Adrenal gland (tissue), 19 donors: ENCODE data around the gene KRTAP19-6. TPM values are rescaled to one million over a fixed set of nuclear protein-coding genes. Genes with fewer than 3 reads are reported as not detected.

ENCODE experiments used
- DNase-seq, 7 donors: peaks; one replicate each; pipeline ENCODE4 v3.0.0-alpha.2; 2019 to 2020
- H3K27ac ChIP-seq, 5 donors: fragments of 200-600 bp; sonication (generic) in 4 of 5; 1 replicate in 3 of 5; 2 replicates in 2 of 5; pipeline versions ENCODE4 v1.5.1 to v1.8.0; 2016 to 2020; ENCODE audit warnings: mild to moderate bottlenecking in 1 of 5
- H3K27me3 ChIP-seq: fragments of 200-600 bp; 2 replicates; pipeline ENCODE4 v1.8.0; 2021
- H3K36me3 ChIP-seq, 2 donors: fragments of 200-600 bp; replicated peaks in 1 of 2; 1 replicate in 1 of 2; 2 replicates in 1 of 2; pipeline versions ENCODE4 v1.5.1 to v1.8.0; 2018 to 2022
- H3K4me1 ChIP-seq, 2 donors: fragments of 200-600 bp; replicated peaks in 1 of 2; 1 replicate in 1 of 2; 2 replicates in 1 of 2; pipeline versions ENCODE4 v1.5.1 to v1.8.0; 2018 to 2021
- H3K4me3 ChIP-seq, 4 donors: fragments of 200-600 bp; sonication (generic) in 3 of 4; one replicate each; pipeline ENCODE4 v1.5.1; 2016 to 2018
- H3K9me3 ChIP-seq, 3 donors: fragments of 200-600 bp; sonication (generic) in 1 of 3; replicated peaks in 1 of 3; 1 replicate in 2 of 3; 2 replicates in 1 of 3; pipeline versions ENCODE4 v1.5.1 to v1.8.0; 2016 to 2021
- POLR2A ChIP-seq, 2 donors: fragments of 450-650 bp; IDR thresholded peaks; one replicate each; pipeline ENCODE4 v1.6.1; 2017; ENCODE audit warnings: antibody characterized with exemption in 2 of 2, mild to moderate bottlenecking in 2 of 2, moderate library complexity in 1 of 2
- WGBS, 4 donors: extraction: QIAGEN DNeasy Blood & Tissue Kit in 2 of 4; methylation state at CpG; one replicate each; pipeline versions ENCODE4 v1.1.5 to v1.1.7; 2013 to 2017; 5-methylcytosine and 5-hydroxymethylcytosine counted together
- intact Hi-C, 2 donors: fragments of 100-400 bp; cut with DNase I; formaldehyde crosslinking; loops; one replicate each; pipeline versions ENCODE4 v1.14.1 to v1.15.0; 2022 to 2023
- long read RNA-seq, 10 donors: library from polyadenylated mRNA in 3 of 10; unstranded in 2 of 10; stranded (forward) in 1 of 10; transcript quantifications; one replicate each; pipeline ENCODE4 v2.0.0 and lab custom pipeline, GENCODE V29; 2021 to 2026
- polyA plus RNA-seq, 3 donors: library from polyadenylated mRNA; stranded (reverse); fragments of 200-250 nt in 2 of 3; fragments of 350-450 nt in 1 of 3; fragmentation: Illumina TruSeq in 1 of 3; extraction: RNeasy Lipid Tissue Mini Kit (QIAGEN cat#74804) in 1 of 3; gene quantifications; one replicate each; pipeline ENCODE4 v1.2.3, GENCODE V29; 2013 to 2014
- total RNA-seq, 9 donors: library from RNA; depleted of rRNA in 4 of 9; stranded (reverse); fragments of >200 nt in 4 of 9; fragments of 120-200 nt in 1 of 9; fragmentation: NEBNext Ultra II Directional in 1 of 9; extraction: Animal tissue kit (Norgen Biotek cat#: 25700) in 1 of 9; gene quantifications; one replicate each; pipeline versions ENCODE4 v1.1.0 to v1.2.4, GENCODE V29; 2013 to 2023
- TF ChIP-seq, protein P1 (sequence below), 6 experiments: fragments of 450-650 bp in 4 of 6; fragments of 200-600 bp in 2 of 6; sonication (generic) in 1 of 6; IDR thresholded peaks; 1 replicate in 5 of 6; 2 replicates in 1 of 6; pipeline versions ENCODE4 v1.5.1 to v1.8.0; 2016 to 2021; ENCODE audit warnings: antibody characterized with exemption in 6 of 6, mild to moderate bottlenecking in 2 of 6, moderate library complexity in 1 of 6
- donor health status: healthy with polysubstance abuse.
- donor health status: Bipolar disorder and iron deficiency.
- donor health status: DM: yes; HTN: yes; CAD: no.
- donor health status: DM: no; HTN: no; CAD: no.
- donor health status: DM: no; HTN: no; CAD: no.
- donor health status: DM: yes; HTN: yes; CAD: no.

The KRTAP19-6 gene
- total RNA-seq = not detected
- not detected for polyA plus RNA-seq
- long read RNA-seq, donor 1 = 0 reads
- long read RNA-seq, donor 2 = 0 reads
- long read RNA-seq, donor 3 = 0 reads
- long read RNA-seq, donor 4 = 0 reads
- long read RNA-seq, donor 5 = 0 reads
- long read RNA-seq, donor 6 = 0 reads
- long read RNA-seq, donor 7 = 0 reads
- long read RNA-seq, donor 8 = 0 reads
- long read RNA-seq, donor 9 = 0 reads
- long read RNA-seq, donor 10 = 0 reads

DNA sequence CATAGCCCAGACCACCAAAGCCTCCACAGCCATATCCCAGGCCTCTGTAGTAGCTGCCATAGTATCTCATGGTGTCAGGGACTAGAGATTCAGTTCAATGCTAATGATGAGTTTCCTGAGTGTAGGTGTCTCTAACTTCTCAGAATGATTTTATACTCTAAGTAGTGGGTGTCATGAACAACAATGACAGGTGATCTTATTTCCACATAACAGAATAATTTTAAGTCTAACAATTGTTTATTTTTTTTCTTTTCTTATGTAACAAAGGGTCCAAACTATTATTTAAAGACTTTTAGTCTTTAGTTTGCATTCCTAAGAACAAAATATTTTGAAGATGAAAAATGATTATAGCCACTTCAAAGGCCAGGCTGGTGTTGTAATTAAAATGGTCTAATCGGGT, at the start of gene KRTAP19-6:
TSS of gene KRTAP19-6 (minus strand) at position 101 of the 400 bp plus-strand sequence. CDS start at position 70, 31 bp downstream.
- TF ChIP-seq POLR2A (IDR thresholded peaks at IDR 0.05) = no peak
- TF ChIP-seq, protein P1, sequence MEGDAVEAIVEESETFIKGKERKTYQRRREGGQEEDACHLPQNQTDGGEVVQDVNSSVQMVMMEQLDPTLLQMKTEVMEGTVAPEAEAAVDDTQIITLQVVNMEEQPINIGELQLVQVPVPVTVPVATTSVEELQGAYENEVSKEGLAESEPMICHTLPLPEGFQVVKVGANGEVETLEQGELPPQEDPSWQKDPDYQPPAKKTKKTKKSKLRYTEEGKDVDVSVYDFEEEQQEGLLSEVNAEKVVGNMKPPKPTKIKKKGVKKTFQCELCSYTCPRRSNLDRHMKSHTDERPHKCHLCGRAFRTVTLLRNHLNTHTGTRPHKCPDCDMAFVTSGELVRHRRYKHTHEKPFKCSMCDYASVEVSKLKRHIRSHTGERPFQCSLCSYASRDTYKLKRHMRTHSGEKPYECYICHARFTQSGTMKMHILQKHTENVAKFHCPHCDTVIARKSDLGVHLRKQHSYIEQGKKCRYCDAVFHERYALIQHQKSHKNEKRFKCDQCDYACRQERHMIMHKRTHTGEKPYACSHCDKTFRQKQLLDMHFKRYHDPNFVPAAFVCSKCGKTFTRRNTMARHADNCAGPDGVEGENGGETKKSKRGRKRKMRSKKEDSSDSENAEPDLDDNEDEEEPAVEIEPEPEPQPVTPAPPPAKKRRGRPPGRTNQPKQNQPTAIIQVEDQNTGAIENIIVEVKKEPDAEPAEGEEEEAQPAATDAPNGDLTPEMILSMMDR (IDR thresholded peaks at IDR 0.05) = no peak
- Histone ChIP-seq H3K4me1 (no peaks in the 10 kb centered on the region), H3K27ac (no peak within 1 kb of the TSS), H3K36me3 (no peaks in the 10 kb centered on the region), H3K9me3 (no peaks in the 10 kb centered on the region), H3K4me3 (no peak within 1 kb of the TSS), H3K27me3 (no peaks in the 10 kb centered on the region)
- 50 to 72% (median 62%) methylated on average over 1 of the region's 1 CpG for WGBS, 4 donors
- intact Hi-C loops = no loop called here
- DNase-seq = no peak

DNA sequence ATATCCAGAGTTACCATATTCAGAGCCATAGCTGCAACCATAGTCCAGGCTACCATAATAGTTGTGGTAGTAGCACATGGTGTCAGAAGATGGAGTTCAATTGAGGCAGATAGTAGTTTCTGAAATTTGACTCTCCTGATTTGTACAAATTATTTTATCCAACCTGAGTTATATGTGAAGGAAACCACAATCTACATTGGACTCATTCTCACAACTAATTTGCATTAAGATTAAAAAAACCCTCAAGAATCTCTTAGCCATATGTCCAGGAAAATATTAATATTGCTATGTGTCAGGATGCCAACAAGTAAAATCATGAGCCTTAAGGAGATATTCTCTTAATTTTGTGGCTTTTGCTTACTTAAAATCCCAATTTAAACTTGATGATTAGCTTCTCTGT, 48.6 kb upstream of the KRTAP19-6 start, which contains the start of gene KRTAP22-2:
TSS of gene KRTAP22-2 (minus strand) at position 101 of the 400 bp plus-strand sequence.
- H3K27ac ChIP-seq = no peak within 1 kb of the TSS

GRCh38 chr21:30582870-30583269, 41.2 kb upstream of the KRTAP19-6 start:
- 52 to 69% (median 61%) methylated on average over 1 of the region's 1 CpG for WGBS, 4 donors

More for the DNA sequence above, 48.6 kb upstream of the KRTAP19-6 start, which contains the start of gene KRTAP22-2:
- Histone ChIP-seq H3K36me3 (no peaks in the 10 kb centered on the region), H3K27me3 (no peaks in the 10 kb centered on the region), H3K4me1 (no peaks in the 10 kb centered on the region), H3K9me3 (no peaks in the 10 kb centered on the region), H3K4me3 (no peak within 1 kb of the TSS)
- intact Hi-C loops = no loop called here
- TF ChIP-seq, protein P1 (IDR thresholded peaks at IDR 0.05) = no peak
- TF ChIP-seq POLR2A (IDR thresholded peaks at IDR 0.05) = no peak
- DNase-seq = no peak

DNA sequence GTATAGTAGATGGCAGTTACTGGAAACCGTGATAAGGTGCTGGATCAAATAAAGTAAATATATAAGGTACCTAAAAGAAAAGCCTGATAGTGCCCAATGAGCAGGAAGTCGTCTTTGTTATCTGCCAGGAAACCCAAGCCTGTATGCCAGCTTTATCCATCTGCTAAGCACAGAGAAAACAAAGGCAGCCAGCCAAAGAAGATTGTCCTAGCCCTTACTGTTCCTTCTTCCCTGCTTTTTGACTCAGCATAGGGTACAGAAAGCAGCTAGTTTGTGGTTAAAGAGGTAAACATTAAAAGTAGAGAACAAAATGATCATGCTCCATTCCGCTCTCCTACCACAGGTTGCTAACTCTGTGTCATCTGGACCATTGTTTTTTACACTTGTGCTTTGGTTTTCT, 38.5 kb upstream of the KRTAP19-6 start:
- Histone ChIP-seq H3K9me3 (no peaks in the 10 kb centered on the region), H3K27me3 (no peaks in the 10 kb centered on the region), H3K27ac (no peak overlapping the region), H3K4me1 (no peaks in the 10 kb centered on the region), H3K36me3 (no peaks in the 10 kb centered on the region), H3K4me3 (no peak overlapping the region)
- 59 to 73% (median 66%) methylated on average over 3 of the region's 3 CpGs for WGBS, 4 donors
- DNase-seq = no peak
- intact Hi-C loops = no loop called here
- TF ChIP-seq POLR2A (IDR thresholded peaks at IDR 0.05) = no peak
- TF ChIP-seq, protein P1 (IDR thresholded peaks at IDR 0.05) = no peak

More at GRCh38 chr21:30582870-30583269, 41.2 kb upstream of the KRTAP19-6 start:
- Histone ChIP-seq H3K9me3 (no peaks in the 10 kb centered on the region), H3K36me3 (no peaks in the 10 kb centered on the region), H3K27ac (no peak overlapping the region), H3K4me3 (no peak overlapping the region), H3K27me3 (no peaks in the 10 kb centered on the region), H3K4me1 (no peaks in the 10 kb centered on the region)
- intact Hi-C loops = no loop called here
- TF ChIP-seq, protein P1 (IDR thresholded peaks at IDR 0.05) = no peak
- DNase-seq = no peak
